Progenitor cell of endocrine pancreas (in vitro differentiated cells): Measurements from ENCODE around the gene GSE1. TPM values are rescaled to one million over a fixed set of nuclear protein-coding genes. Genes with fewer than 3 reads are reported as not detected.
A peak's percentile ranks its signal among the peaks of the same experiment; 100 is the strongest.

Experiments
- DNase-seq: peaks from one replicate; pipeline ENCODE4 v3.0.0; 2021; ENCODE audit warnings: low spot score; ENCODE audit not compliant: unreplicated experiment
- H3K27ac Mint-ChIP-seq: 2 replicates; pipeline ENCODE4 v1.8.0; 2021; ENCODE audit warnings: mild to moderate bottlenecking, moderate library complexity, mixed read lengths
- H3K27me3 Mint-ChIP-seq: 2 replicates; pipeline ENCODE4 v1.8.0; 2021; ENCODE audit warnings: mixed read lengths
- H3K36me3 Mint-ChIP-seq: 2 replicates; pipeline ENCODE4 v1.8.0; 2022; ENCODE audit warnings: mixed read lengths; ENCODE audit not compliant: insufficient read depth
- H3K4me1 Mint-ChIP-seq: 2 replicates; pipeline ENCODE4 v1.8.0; 2021; ENCODE audit warnings: low read depth, mixed read lengths
- H3K4me3 Mint-ChIP-seq: 2 replicates; pipeline ENCODE4 v1.8.0; 2021; ENCODE audit warnings: low read depth, mild to moderate bottlenecking, moderate library complexity, mixed read lengths
- H3K9me3 Mint-ChIP-seq: 2 replicates; pipeline ENCODE4 v1.8.0; 2021; ENCODE audit warnings: low read depth, mixed read lengths
- CTCF ChIP-seq: fragments of 200-600 bp; sonication (generic); IDR thresholded peaks from one replicate; pipeline ENCODE4 v1.5.0; 2021; ENCODE audit warnings: antibody characterized with exemption, mild to moderate bottlenecking; ENCODE audit not compliant: unreplicated experiment
- total RNA-seq: library from RNA; stranded (reverse); gene quantifications from 2 replicates; pipeline ENCODE4 v1.2.1, GENCODE V29; 2021

The GSE1 gene
- total RNA-seq, 1 donor from 2014 or later = 136 TPM

GRCh38 chr16:85716680-85717038 is 103.5 kb downstream of the GSE1 start:
- peaks cover 2% of the 10 kb centered on the region for H3K36me3 Mint-ChIP-seq
- no peaks in the 10 kb centered on the region for H3K9me3 Mint-ChIP-seq
- no peak overlapping the region for H3K27ac Mint-ChIP-seq
- H3K4me1 Mint-ChIP-seq = peaks cover 5% of the 10 kb centered on the region
- H3K27me3 Mint-ChIP-seq = peaks cover 17% of the 10 kb centered on the region
- DNase-seq = no peak
- TF ChIP-seq CTCF = no peak
- H3K4me3 Mint-ChIP-seq = no peak overlapping the region

GRCh38 chr16:85717393-85718152 is 104.5 kb downstream of the GSE1 start:
- Mint-ChIP-seq H3K9me3 (no peaks in the 10 kb centered on the region), H3K4me1 (peaks cover 5% of the 10 kb centered on the region), H3K27ac (no peak overlapping the region), H3K27me3 (peaks cover 17% of the 10 kb centered on the region), H3K4me3 (no peak overlapping the region), H3K36me3 (no peaks in the 10 kb centered on the region)
- peak; percentile 54 for DNase-seq
- peak; percentile 80 for TF ChIP-seq CTCF

- H3K27ac Mint-ChIP-seq = no peak overlapping the region
- peaks cover under 1% of the 10 kb centered on the region for H3K4me1 Mint-ChIP-seq
- TF ChIP-seq CTCF = no peak
- no peak for DNase-seq
- no peak overlapping the region for H3K4me3 Mint-ChIP-seq
- peaks cover 17% of the 10 kb centered on the region for H3K27me3 Mint-ChIP-seq
- H3K9me3 Mint-ChIP-seq = no peaks in the 10 kb centered on the region
- H3K36me3 Mint-ChIP-seq = no peaks in the 10 kb centered on the region
Measured at GRCh38 chr16:85718153-85718477, 105.0 kb downstream of the GSE1 start.

GRCh38 chr16:85718682-85719081 is 105.6 kb downstream of the GSE1 start:
- H3K4me1 Mint-ChIP-seq = no peaks in the 10 kb centered on the region
- no peak overlapping the region for H3K4me3 Mint-ChIP-seq
- peaks cover 17% of the 10 kb centered on the region for H3K27me3 Mint-ChIP-seq
- TF ChIP-seq CTCF = peak; percentile 55
- H3K36me3 Mint-ChIP-seq = no peaks in the 10 kb centered on the region
- DNase-seq = no peak
- H3K27ac Mint-ChIP-seq = no peak overlapping the region
- no peaks in the 10 kb centered on the region for H3K9me3 Mint-ChIP-seq

- DNase-seq = no peak
- TF ChIP-seq CTCF = no peak
- Mint-ChIP-seq H3K27me3 (peaks cover 22% of the 10 kb centered on the region), H3K4me3 (no peak overlapping the region), H3K4me1 (no peaks in the 10 kb centered on the region), H3K27ac (no peak overlapping the region), H3K9me3 (no peaks in the 10 kb centered on the region), H3K36me3 (no peaks in the 10 kb centered on the region)
Measured at GRCh38 chr16:85719605-85720301, 106.6 kb downstream of the GSE1 start.
